H9 (cell line): ENCODE results near the gene FLT3LG. TPM values are rescaled to one million over a fixed set of nuclear protein-coding genes. Genes with fewer than 3 reads are reported as not detected.

Experiments used
- DNase-seq: peaks from one replicate; pipeline ENCODE4 v3.0.0-alpha.2; 2017
- H2AFZ ChIP-seq: one replicate; pipeline ENCODE4 v1.6.1; 2013; ENCODE audit warnings: mild to moderate bottlenecking, low read length, control low read depth, moderate library complexity
- H2AK5ac ChIP-seq: 2 replicates; pipeline ENCODE4 v1.6.1; 2013; ENCODE audit warnings: low read length, control low read depth, mixed read lengths; ENCODE audit not compliant: insufficient read length
- H2BK120ac ChIP-seq: one replicate; pipeline ENCODE4 v1.6.1; 2013; ENCODE audit warnings: low read depth, mild to moderate bottlenecking, low read length, control low read depth, inconsistent platforms; ENCODE audit not compliant: poor library complexity, severe bottlenecking
- H2BK12ac ChIP-seq: 2 replicates; pipeline ENCODE4 v1.6.1; 2013; ENCODE audit warnings: low read length, control low read depth, mixed read lengths, low read depth; ENCODE audit not compliant: insufficient read length
- H2BK15ac ChIP-seq: 2 replicates; pipeline ENCODE4 v1.6.1; 2013; ENCODE audit warnings: low read depth, low read length, control low read depth
- H2BK20ac ChIP-seq: one replicate; pipeline ENCODE4 v1.6.1; 2013; ENCODE audit warnings: low read depth, mild to moderate bottlenecking, low read length, control low read depth, inconsistent platforms; ENCODE audit not compliant: poor library complexity, severe bottlenecking
- H2BK5ac ChIP-seq: 2 replicates; pipeline ENCODE4 v1.6.1; 2013; ENCODE audit warnings: low read length, control low read depth, mixed read lengths; ENCODE audit not compliant: insufficient read length
- H3K14ac ChIP-seq: 2 replicates; pipeline ENCODE4 v1.6.1; 2013; ENCODE audit warnings: low read length, control low read depth; ENCODE audit not compliant: insufficient read depth
- H3K18ac ChIP-seq: 2 replicates; pipeline ENCODE4 v1.6.1; 2013; ENCODE audit warnings: low read depth, mild to moderate bottlenecking, mixed read lengths, low read length, control low read depth; ENCODE audit not compliant: insufficient read length
- H3K23ac ChIP-seq: 2 replicates; pipeline ENCODE4 v1.6.1; 2013; ENCODE audit warnings: low read length, control low read depth, mixed read lengths, low read depth; ENCODE audit not compliant: insufficient read length
- H3K23me2 ChIP-seq: 2 replicates; pipeline ENCODE4 v1.6.1; 2013; ENCODE audit warnings: low read depth, mild to moderate bottlenecking, mixed read lengths, low read length, control low read depth; ENCODE audit not compliant: insufficient read length, poor library complexity, severe bottlenecking
- H3K27ac ChIP-seq: 2 replicates; pipeline ENCODE4 v1.5.1; 2013; ENCODE audit warnings: low read length, control low read depth, mixed read lengths, low read depth; ENCODE audit not compliant: insufficient read length
- H3K27me3 ChIP-seq: 2 replicates; pipeline ENCODE4 v1.6.1; 2013; ENCODE audit warnings: low read length, control low read depth, inconsistent platforms; ENCODE audit not compliant: insufficient read depth
- H3K4ac ChIP-seq: 2 replicates; pipeline ENCODE4 v1.6.1; 2013; ENCODE audit warnings: low read depth, mild to moderate bottlenecking, control low read depth, inconsistent platforms, low read length, moderate library complexity
- H3K4me1 ChIP-seq: 2 replicates; pipeline ENCODE4 v1.6.1; 2013; ENCODE audit warnings: low read length, control low read depth, inconsistent platforms; ENCODE audit not compliant: insufficient read depth
- H3K4me2 ChIP-seq: 2 replicates; pipeline ENCODE4 v1.6.1; 2013; ENCODE audit warnings: low read length, control low read depth, mixed read lengths; ENCODE audit not compliant: insufficient read length, insufficient read depth
- H3K56ac ChIP-seq: 2 replicates; pipeline ENCODE4 v1.6.1; 2013; ENCODE audit warnings: low read depth, mild to moderate bottlenecking, mixed read lengths, low read length, control low read depth; ENCODE audit not compliant: insufficient read length
- H3K79me1 ChIP-seq: 2 replicates; pipeline ENCODE4 v1.6.1; 2013; ENCODE audit warnings: low read depth, mild to moderate bottlenecking, moderate library complexity, low read length, control low read depth, inconsistent platforms; ENCODE audit not compliant: insufficient read depth, poor library complexity, severe bottlenecking
- H3K79me2 ChIP-seq: 2 replicates; pipeline ENCODE4 v1.6.1; 2013; ENCODE audit warnings: low read length, control low read depth, inconsistent platforms; ENCODE audit not compliant: insufficient read depth
- H3K9ac ChIP-seq: 2 replicates; pipeline ENCODE4 v1.6.1; 2013; ENCODE audit warnings: low read length, control low read depth, mixed read lengths; ENCODE audit not compliant: insufficient read length; ENCODE audit errors: extremely low read depth
- H3K9me3 ChIP-seq: one replicate; pipeline ENCODE4 v1.6.1; 2013; ENCODE audit warnings: low read depth, low read length, inconsistent platforms; ENCODE audit not compliant: control insufficient read depth
- H3T11ph ChIP-seq: one replicate; pipeline ENCODE4 v1.6.1; 2013; ENCODE audit warnings: mild to moderate bottlenecking, low read length, control low read depth, inconsistent platforms
- H4K20me1 ChIP-seq: one replicate; pipeline ENCODE4 v1.6.1; 2013; ENCODE audit not compliant: control insufficient read depth, insufficient read length, insufficient read depth
- H4K5ac ChIP-seq: 2 replicates; pipeline ENCODE4 v1.6.1; 2013; ENCODE audit warnings: low read depth, mild to moderate bottlenecking, mixed read lengths, low read length, control low read depth; ENCODE audit not compliant: insufficient read length
- H4K8ac ChIP-seq: replicated peaks from 2 replicates; pipeline ENCODE4 v1.6.1; 2013; ENCODE audit warnings: low read length, control low read depth, mixed read lengths, low read depth; ENCODE audit not compliant: insufficient read length
- H4K91ac ChIP-seq: 2 replicates; pipeline ENCODE4 v1.6.1; 2013; ENCODE audit warnings: low read depth, mild to moderate bottlenecking, moderate library complexity, mixed read lengths, low read length, control low read depth; ENCODE audit not compliant: insufficient read length
- H3K27ac Mint-ChIP-seq, 3 experiments: 2 replicates in 2 of 3; 3 replicates in 1 of 3; pipeline ENCODE4 v1.8.0; 2020 to 2021; ENCODE audit warnings: mixed read lengths in 3 of 3, mild to moderate bottlenecking in 1 of 3, moderate library complexity in 1 of 3
- H3K27me3 Mint-ChIP-seq: 2 replicates; pipeline ENCODE4 v1.8.0; 2021; ENCODE audit warnings: low read depth, mild to moderate bottlenecking, moderate library complexity, mixed read lengths
- H3K36me3 Mint-ChIP-seq, 3 experiments: 2 replicates in 2 of 3; 3 replicates in 1 of 3; pipeline ENCODE4 v1.8.0; 2020 to 2021; ENCODE audit warnings: low read depth in 3 of 3, mixed read lengths in 3 of 3; ENCODE audit not compliant: insufficient read depth in 1 of 3
- H3K4me1 Mint-ChIP-seq, 2 experiments: 2 replicates each; pipeline ENCODE4 v1.8.0; 2020; ENCODE audit warnings: mixed read lengths in 2 of 2
- H3K4me3 Mint-ChIP-seq, 2 experiments: 2 replicates in 1 of 2; 3 replicates in 1 of 2; pipeline ENCODE4 v1.8.0; 2020 to 2021; ENCODE audit warnings: mild to moderate bottlenecking in 2 of 2, mixed read lengths in 2 of 2, moderate library complexity in 1 of 2
- H3K9me3 Mint-ChIP-seq, 2 experiments: 2 replicates in 1 of 2; 3 replicates in 1 of 2; pipeline ENCODE4 v1.8.0; 2020; ENCODE audit warnings: mild to moderate bottlenecking in 2 of 2, mixed read lengths in 2 of 2, moderate library complexity in 1 of 2
- CTCF ChIP-seq: fragments of 200-600 bp; sonication (generic); conservative IDR thresholded peaks from 3 replicates; pipeline ENCODE4 v1.8.0; 2021; ENCODE audit warnings: antibody characterized with exemption, mild to moderate bottlenecking
- WGBS: extraction: QIAGEN DNeasy Blood & Tissue Kit; methylation state at CpG from one replicate; pipeline ENCODE4 v1.1.7; 2013; ENCODE audit warnings: missing lambda C conversion rate, low lambda C conversion rate, mixed read lengths; ENCODE audit not compliant: insufficient read length; ENCODE audit errors: extremely low coverage; 5-methylcytosine and 5-hydroxymethylcytosine counted together
- total RNA-seq: library from RNA; stranded (reverse); gene quantifications from 2 replicates; pipeline ENCODE4 v1.2.1, GENCODE V29; 2021

The FLT3LG gene
- total RNA-seq, 1 experiment from 2014 or later = 2.1 TPM

DNA sequence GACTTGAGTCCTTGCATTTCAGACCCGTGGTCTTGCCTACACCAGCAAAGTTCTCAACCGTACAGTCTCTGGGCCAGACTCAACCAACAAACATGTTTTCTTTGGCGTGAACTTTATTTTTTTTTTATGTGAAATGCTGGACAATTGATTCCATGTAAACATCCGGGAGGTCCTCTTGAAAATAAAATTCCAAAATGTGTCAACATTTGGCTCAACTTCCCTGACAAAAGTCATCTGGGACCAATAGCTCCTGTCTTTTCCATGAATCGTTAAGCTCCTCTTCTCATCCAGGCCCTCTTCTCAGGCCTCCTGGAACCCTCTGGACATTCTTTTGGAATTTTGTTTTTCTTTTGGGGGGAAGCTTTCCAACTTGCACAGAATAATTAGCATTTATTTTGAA lies 18.2 kb upstream of the FLT3LG start:
- Histone ChIP-seq H2AFZ (no peak overlapping the region), H3T11ph (no peak overlapping the region), H2BK15ac (no peak overlapping the region), H3K27me3 (no peaks in the 10 kb centered on the region), H3K9me3 (no peaks in the 10 kb centered on the region), H2AK5ac (no peak overlapping the region), H3K9ac (no peak overlapping the region), H4K5ac (no peak overlapping the region), H3K56ac (no peak overlapping the region), H2BK5ac (no peak overlapping the region), H4K91ac (no peak overlapping the region), H3K79me2 (no peaks in the 10 kb centered on the region), H3K79me1 (peaks cover 3% of the 10 kb centered on the region), H2BK120ac (no peak overlapping the region), H3K18ac (no peak overlapping the region), H2BK12ac (no peak overlapping the region), H3K4me2 (no peak overlapping the region), H3K27ac (no peak overlapping the region), H4K8ac (no peak overlapping the region), H3K23me2 (peaks cover 5% of the 10 kb centered on the region), H3K4me1 (no peaks in the 10 kb centered on the region), H4K20me1 (no peaks in the 10 kb centered on the region), H3K23ac (no peak overlapping the region), H3K4ac (no peak overlapping the region), H3K14ac (no peak overlapping the region), H2BK20ac (no peak overlapping the region)
- Mint-ChIP-seq H3K4me3 (no peak overlapping the region), H3K9me3 (no peaks in the 10 kb centered on the region; a peak in 1 of 5 replicates), H3K4me1 (peaks cover 0 to 13% of the 10 kb centered on the region in 2 experiments), H3K27me3 (no peaks in the 10 kb centered on the region; the same call in 1 of the 2 replicates), H3K27ac (no peak overlapping the region), H3K36me3 (peaks cover 19 to 40% (median 32%) of the 10 kb centered on the region in 3 experiments)
- WGBS = no CpG with 5 or more reads among the region's 5 CpGs
- DNase-seq = no peak
- TF ChIP-seq CTCF = no peak
